ENCODE results near the gene OBSCN. TPM values are rescaled to one million over a fixed set of nuclear protein-coding genes. Genes with fewer than 3 reads are reported as not detected.

OBSCN gene
- total and polyA plus RNA-seq, 2 donors (not counting 3 experiments of a cell fraction or from before 2014, with no cell fraction given) = 1.5 to 2.9 TPM

DNA sequence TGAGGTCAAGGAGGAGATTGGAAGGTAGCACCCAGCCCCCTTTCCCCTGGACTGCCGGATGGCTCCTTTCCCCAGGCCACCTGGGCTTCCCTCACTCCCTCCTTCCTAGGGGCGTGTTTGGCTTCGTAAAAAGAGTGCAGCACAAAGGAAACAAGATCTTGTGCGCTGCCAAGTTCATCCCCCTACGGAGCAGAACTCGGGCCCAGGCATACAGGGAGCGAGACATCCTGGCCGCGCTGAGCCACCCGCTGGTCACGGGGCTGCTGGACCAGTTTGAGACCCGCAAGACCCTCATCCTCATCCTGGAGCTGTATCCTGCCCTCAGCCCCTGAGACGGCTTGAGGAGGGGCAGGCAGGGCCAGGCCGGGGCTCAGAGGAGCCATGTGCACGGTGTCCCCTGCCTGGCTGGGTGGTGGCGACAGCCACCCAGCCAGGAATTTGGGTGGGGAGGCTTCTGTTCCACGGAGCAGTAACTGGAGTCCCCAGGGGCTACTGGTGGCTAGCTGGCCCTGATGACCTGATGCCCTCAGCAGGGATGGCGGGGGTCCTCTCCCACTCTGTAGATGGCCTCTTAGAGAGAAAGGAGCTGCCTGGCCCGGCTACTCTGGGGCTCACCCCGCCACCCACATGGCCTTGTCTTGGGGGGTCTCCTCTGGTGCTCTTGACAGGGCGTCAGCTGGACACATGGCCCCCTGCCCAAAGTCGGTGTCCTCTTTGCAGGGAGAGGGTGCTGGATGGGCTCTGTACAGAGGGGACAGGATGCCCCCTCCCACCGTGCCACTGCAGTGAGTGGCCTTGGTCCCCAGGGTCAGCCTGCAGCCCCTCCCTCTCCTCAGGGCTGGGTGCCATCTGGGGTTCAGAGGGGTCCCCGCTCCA lies 159.3 kb downstream of the OBSCN start:
- ChIA-PET CTCF (no interaction called here), POLR2A (no interaction called here)
- Histone ChIP-seq H3K4me3 (replicated peaks in 1 of 3; ENCODE audit: insufficient read depth in 1 of 3, low read depth in 1 of 3, low read length in 3 of 3) (no peak overlapping the region), H3K9ac (replicated peaks; ENCODE audit: extremely low read depth, insufficient read depth, low read length) (no peak overlapping the region), H4K20me1 (replicated peaks; ENCODE audit: control insufficient read depth, extremely low read depth, insufficient read depth, low read length) (no peaks in the 10 kb centered on the region), H3K9me3 (replicated peaks; ENCODE audit: control insufficient read depth, insufficient read depth, low read length) (no peaks in the 10 kb centered on the region), H3K79me2 (ENCODE audit: control insufficient read depth, insufficient read depth, low read length) (no peaks in the 10 kb centered on the region), H3K4me2 (ENCODE audit: insufficient read depth, low read length) (no peak overlapping the region), H3K4me1 (ENCODE audit: control insufficient read depth, extremely low read depth, insufficient read depth, low read length) (no peaks in the 10 kb centered on the region), H3K36me3 (ENCODE audit: control insufficient read depth in 2 of 2, extremely low read depth in 1 of 2, insufficient read depth in 2 of 2, low read length in 2 of 2) (no peaks in the 10 kb centered on the region), H3K9me1 (replicated peaks; ENCODE audit: control insufficient read depth, extremely low read depth, insufficient read depth, low read length) (no peaks in the 10 kb centered on the region), H2AFZ (ENCODE audit: low read depth, low read length) (no peak overlapping the region), H3K27ac (ENCODE audit: insufficient read depth, low read depth, low read length) (no peak overlapping the region), H3K27me3 (ENCODE audit: control insufficient read depth in 2 of 2, insufficient read depth in 2 of 2, low read length in 2 of 2) (no peaks in the 10 kb centered on the region)
- DNase-seq (ENCODE audit: low read depth, low spot score) (no peak), FAIRE-seq (no peak)
- TF ChIP-seq, protein P1, sequence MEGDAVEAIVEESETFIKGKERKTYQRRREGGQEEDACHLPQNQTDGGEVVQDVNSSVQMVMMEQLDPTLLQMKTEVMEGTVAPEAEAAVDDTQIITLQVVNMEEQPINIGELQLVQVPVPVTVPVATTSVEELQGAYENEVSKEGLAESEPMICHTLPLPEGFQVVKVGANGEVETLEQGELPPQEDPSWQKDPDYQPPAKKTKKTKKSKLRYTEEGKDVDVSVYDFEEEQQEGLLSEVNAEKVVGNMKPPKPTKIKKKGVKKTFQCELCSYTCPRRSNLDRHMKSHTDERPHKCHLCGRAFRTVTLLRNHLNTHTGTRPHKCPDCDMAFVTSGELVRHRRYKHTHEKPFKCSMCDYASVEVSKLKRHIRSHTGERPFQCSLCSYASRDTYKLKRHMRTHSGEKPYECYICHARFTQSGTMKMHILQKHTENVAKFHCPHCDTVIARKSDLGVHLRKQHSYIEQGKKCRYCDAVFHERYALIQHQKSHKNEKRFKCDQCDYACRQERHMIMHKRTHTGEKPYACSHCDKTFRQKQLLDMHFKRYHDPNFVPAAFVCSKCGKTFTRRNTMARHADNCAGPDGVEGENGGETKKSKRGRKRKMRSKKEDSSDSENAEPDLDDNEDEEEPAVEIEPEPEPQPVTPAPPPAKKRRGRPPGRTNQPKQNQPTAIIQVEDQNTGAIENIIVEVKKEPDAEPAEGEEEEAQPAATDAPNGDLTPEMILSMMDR (IDR thresholded peaks at IDR 0.05; ENCODE audit: extremely low read depth in 1 of 2, insufficient read depth in 1 of 2, low read depth in 1 of 2, low read length in 2 of 2) = no peak
- no peak for TF ChIP-seq POLR2AphosphoS5 (IDR thresholded peaks at IDR 0.05; ENCODE audit: insufficient read depth, low read depth, low read length)
- no peak for TF ChIP-seq EZH2 (IDR thresholded peaks at IDR 0.05; ENCODE audit: borderline replicate concordance, low read depth, low read length, severe bottlenecking)
- BruUV-seq (replicated peaks) = no TSS peak
- intact Hi-C loops (cut with micrococcal nuclease) = no loop called here
- dilution Hi-C loops (cut with MboI; ENCODE audit: extremely low pct_ligation_motif_present, low sequenced_read_pairs) = no loop called here
